Activated CD8-positive, alpha-beta memory T cell treated with anti-CD3 and anti-CD28 coated beads, Interleukin-2, amount 50 U/mL, for 1 hour (primary cell): Measurements from ENCODE around the gene ACSF2.

ENCODE experiments used
- DNase-seq: peaks from one replicate; pipeline ENCODE4 v3.0.0-alpha.2; 2020; ENCODE audit errors: extremely low read depth

Gene ACSF2

DNA sequence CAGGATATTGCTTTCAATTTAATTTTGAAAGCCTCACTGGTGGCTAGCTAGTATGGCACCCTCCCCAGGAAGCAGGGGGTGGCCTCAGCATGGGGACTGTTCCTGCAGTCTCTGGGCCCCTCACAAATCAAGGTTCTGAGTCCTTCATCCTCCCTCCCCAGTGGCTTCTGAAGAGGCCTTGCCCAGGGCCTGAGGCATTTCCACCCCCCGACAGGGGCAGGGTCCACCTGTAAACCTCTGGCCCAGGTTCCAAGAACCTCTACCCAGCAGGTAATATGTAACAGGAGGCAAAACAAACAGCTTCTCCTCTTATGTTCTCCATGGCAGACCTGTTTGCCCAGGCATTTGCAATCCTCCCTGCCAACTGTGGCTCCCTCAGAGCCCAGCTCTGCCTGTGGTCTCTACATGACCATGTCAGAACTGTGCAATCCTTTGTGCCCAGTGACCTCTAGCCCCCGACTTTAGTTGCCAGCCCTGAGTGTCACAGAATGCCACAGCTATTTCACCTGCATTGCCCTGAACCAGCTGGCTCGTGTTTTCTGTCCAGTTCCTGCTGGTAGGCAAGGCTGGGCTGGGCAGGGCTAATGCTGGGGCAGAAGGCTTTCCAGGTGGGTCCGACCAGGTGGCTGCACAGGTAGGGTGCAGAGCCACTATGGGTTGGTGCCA is 14.3 kb downstream of the ACSF2 start:
- no peak for DNase-seq

DNA sequence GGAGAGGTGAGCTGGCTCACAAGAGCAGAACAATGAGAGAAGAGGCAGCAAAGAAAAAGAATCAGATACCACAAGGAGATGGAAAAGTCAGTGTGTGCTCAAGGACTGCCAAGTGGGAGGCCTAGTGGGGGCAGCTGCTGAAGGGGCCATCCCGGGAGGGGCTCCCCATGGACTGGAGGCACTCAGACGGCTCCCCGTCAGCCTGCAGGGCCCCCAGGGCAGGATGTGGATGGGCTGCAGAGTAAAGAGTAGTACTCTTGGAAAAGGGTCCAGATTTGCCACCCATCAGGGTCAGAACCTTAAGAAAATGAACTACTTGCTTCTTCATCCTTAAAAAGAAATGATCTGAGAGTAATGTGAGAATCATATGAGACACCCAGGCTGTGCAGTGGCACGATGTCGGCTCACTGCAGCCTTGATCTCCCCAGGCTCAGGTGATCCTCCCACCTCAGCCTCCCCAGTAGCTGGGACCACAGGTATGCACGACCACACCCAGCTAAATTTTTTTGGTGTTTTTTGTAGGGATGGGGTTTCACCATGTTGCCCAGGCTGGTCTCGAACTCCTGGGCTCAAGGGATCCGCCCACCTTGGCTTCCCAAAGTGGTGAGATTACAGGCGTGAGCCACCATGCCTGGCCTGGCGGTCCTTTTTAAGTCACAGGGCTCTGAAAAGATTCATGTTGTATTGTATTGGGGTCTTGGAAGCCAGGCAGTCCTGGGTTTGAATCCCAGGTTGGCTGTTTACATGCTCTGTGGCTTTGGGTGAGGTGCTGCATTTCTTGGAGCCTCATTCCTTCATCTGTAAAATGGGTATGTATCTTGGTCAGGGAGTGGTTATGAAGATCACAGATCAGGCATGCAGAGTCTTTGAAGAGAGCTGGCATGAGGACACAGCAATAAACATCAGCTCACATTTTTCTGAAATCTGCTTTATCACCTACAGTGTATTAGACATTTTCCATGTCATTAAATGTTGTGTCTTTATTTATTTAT is 15.1 kb downstream of the ACSF2 start:
- DNase-seq: no peak

DNA sequence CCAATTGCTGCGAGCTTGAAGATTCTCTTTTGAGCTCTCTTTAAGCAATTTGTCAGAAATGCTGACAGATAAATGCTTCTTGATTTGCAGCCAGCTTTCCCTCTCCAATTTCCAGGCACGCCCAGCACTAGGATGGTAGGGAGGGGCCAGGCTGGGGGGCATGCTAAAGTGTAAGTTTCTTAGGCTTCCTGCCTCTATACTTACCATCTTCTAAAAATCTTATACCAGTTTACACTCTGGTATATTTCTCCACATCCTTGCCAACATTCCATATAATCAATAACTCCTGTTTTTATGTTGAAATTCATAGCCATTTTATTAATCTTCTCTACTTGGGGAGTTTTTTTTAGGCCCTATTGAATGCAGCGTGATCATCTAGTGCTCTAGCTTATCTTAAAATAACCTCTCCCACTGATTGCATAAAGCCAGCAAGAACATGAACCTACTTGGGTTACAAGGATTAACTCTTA is 17.5 kb downstream of the ACSF2 start:
- DNase-seq: no peak

DNA sequence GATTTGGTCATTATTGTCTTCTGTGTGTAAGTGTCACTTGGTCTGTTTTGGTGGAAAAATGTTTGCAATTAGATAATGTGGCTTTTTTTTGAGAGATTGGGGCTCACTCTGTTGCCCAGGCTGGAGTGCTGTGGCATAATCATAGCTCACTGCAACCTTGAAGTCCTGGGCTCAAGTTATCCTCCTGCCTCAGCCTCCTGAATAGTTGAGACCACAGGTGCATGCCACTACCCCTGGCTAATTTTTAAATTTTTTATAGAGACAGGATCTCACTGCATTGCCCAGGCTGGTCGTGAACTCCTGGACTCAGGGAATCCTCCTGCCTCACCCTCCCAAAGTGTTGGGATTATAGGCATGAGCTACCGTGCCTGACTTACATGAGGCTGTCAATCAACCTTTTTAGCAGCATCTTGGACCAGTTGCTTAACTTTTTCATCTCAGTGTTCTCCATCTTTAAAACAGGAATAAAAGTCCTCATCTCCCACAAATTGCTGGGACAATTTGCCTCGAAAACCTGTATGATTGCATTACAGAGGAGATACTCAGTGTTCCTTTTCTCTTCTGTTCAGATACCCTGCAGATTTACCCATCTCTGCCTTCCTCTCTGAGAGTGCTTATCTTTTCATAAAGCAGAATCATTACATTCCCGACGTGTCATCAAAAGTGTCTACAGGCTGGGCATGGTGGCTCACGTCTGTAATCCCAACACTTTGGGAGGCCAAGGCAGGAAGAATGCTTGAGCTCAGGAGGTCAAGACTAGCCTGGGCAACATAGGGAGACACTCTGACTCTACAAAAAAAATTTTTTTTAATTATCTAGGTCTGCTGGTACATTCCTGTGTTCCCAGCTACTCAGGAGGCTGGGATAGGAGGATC is 19.1 kb downstream of the ACSF2 start:
- DNase-seq: no peak

DNA sequence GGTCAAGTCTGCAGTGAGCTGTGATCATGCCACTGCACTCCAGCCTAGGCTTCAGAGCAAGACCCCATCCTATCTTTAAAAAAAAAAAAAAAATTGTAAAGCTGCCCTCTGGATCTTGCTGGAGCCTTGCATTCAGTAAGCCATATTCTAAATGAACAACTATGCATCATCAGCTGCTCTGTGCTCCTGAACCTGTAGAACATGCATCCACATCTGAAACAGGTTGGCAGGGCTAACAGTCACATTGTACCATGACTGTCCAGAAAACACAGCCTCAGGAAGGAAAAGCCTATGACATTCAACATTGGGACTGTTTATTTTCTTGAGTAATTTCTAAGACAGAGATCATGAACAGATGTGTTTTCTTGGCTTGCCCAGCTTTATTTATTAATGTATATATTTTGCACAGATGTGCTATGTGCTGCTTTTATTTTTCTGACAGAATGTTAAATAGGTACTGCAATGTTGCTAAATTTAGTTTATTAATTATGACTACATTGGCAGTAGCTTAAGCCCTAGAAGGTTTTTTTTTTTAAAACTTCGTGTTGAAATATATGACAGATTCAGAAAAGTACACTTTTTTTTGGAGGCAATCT is 19.8 kb downstream of the ACSF2 start:
- DNase-seq: no peak

DNA sequence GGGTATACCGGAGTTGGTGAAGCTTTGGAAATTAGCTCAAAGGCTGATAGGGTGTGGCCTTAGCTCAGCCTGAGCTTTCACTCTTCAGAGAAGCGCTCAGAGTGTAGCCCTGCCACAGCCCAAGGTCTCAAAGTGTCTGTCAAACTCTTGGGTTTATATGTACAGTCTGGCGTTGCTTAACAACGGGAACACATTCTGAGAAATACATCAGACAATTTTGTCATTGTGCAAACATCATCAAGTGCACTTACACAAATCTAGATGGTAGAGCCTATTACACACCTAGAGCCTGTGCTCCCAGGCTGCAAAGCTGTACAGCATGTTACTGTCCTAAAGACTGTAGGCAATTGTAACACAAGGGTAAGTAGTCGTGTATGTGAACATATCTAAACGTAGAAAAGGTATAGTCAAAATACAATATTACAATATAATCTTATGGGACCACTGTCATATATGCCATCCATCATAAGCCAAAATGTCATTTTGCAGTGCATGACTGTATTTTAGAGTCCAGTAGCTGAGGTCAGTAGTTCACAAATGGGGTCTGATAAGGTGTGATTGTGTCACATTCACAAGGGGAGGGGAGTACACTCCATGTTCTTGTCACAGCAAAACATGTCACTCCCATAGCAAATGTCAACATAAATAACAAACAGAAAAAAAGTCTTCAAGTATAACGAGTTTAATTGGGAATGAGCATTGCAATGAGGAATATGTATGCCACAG is 22.0 kb downstream of the ACSF2 start:
- DNase-seq: no peak

DNA sequence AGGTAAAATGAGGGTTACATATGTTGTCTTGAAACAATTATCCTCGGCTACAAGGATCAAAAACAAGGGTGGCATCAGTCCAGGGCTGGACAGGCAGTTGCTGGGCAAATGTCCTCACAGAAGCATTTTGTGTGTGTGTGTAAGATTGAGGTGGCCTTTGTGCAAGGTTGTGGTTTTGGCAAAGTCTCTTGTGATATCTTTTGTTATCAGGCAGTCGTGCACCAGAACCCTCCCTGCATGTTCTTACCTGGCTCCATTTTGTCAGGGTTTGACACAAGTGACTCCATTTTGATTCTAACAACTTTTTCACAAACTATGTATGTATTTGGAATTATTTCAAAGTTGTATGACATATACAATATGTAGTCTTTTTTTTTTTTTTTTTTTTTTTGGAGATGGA is 22.6 kb downstream of the ACSF2 start:
- DNase-seq: no peak

DNA sequence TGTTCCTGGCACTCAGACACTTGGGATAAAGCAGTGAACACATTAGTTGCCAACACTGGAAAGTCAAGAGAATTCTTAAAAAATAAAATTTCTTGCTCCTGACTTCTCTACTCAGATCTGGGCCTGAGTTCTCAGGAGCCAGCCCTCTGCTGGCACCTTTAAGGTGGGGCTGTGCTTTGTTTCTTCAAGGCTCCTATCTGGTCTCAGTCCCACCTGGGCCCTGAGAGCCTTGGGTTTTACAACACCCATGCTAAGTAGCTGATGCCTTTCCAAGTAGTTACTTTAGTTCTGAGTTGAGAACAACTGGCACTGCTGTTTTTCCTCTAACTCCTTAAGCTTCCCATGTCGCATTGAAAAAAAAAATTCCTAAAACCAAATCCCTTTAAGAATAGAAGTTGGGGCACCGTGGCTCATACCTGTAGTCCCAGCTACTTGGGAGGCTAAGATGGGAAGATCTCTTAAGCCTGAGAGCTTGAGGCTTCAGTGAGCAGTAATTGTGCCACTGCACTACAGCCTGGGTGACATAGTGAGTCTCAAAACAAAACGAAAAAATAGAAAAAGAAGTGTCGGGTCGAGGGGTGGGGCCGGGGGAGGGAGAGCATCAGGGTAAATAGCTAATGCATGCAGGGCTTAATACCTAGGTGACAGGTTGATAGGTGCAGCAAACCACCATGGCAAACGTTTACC is 26.1 kb downstream of the ACSF2 start:
- no peak for DNase-seq

DNA sequence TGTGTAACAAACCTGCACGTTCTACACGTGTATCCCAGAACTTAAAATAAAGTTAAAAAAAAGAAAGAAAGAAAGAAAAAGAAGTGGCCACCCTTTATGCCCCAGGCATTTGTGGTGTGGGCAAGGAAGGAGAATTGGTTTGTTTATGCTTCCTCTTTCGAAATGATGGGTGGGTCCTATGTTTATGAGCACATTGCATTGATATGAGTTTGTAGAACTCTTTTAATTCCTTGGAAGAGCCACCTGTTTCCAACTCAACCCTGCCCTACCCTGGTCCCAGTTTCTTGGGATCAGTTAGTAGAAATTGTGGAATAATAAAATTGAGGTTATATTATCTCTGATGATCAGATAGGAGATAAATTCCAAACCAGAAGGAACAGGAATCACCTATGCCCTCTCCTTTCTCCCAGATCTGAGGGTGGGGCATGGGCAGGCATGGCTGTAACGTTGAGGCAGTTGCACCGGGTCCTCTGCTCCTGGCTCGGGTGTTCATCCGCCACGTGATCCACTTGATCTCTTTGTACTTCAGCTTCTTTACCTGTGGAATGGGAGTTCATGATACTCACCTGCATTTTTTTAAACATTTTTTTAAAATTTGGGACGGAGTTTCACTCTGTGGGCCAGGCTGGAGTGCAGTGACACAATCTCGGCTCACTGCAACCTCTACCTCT is 26.7 kb downstream of the ACSF2 start:
- no peak for DNase-seq

DNA sequence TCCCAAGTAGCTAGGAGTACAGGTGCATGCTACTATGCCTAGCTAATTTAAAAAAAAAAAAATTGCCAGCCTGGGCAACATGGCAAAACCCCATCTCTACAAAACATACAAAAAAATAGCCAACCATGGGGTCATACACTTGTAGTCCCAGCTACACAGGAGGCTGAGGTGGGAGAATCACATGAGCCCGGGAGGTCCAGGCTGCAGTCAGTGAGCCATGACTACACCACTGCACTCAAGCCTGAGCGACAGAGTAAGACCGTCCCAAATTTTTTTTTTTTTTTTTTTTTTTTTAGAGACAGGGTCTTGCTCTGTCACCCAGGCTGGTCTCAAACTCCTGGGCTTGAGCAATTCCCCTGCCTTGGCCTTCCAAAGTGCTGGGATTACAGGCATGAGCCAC is 27.9 kb downstream of the ACSF2 start:
- DNase-seq: no peak

DNA sequence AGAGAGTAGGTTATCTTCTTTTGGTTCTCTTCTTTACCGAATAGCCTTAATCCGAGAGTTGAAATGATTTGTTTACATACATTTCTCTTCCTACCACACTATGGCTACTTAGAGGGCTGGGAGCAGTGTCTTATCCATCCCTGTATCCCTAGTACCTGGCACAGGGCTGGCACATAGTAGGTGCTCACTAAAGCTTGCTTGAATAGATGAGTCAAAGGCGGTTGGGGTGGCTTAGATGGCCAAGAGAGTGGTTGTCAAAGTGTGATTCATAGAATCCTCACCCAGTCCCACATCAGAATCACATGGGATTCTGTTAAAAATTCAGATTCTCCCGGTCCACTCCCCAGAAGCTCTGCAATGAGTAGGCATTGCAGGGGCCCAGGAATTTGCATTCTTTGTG is 31.6 kb downstream of the ACSF2 start:
- no peak for DNase-seq

DNA sequence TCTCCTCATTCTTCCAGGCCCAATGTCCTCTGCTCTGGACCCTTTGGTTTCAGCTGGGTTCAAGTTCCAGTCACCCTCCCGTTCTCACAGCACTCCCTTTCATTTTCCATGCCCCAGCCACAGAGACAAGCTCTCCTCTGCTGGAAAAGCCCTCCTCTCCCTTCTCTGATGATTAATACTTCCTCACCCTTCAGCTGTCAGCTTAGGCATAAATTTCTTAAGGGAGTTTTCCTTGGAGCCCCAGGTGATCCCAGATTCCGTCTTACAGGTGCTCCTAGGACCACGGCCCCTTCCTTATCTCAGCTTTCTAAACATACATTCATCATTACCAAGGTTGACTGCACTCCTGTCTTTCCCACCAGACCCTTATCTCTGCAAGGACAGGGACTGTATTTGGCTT is 32.3 kb downstream of the ACSF2 start:
- DNase-seq: no peak

DNA sequence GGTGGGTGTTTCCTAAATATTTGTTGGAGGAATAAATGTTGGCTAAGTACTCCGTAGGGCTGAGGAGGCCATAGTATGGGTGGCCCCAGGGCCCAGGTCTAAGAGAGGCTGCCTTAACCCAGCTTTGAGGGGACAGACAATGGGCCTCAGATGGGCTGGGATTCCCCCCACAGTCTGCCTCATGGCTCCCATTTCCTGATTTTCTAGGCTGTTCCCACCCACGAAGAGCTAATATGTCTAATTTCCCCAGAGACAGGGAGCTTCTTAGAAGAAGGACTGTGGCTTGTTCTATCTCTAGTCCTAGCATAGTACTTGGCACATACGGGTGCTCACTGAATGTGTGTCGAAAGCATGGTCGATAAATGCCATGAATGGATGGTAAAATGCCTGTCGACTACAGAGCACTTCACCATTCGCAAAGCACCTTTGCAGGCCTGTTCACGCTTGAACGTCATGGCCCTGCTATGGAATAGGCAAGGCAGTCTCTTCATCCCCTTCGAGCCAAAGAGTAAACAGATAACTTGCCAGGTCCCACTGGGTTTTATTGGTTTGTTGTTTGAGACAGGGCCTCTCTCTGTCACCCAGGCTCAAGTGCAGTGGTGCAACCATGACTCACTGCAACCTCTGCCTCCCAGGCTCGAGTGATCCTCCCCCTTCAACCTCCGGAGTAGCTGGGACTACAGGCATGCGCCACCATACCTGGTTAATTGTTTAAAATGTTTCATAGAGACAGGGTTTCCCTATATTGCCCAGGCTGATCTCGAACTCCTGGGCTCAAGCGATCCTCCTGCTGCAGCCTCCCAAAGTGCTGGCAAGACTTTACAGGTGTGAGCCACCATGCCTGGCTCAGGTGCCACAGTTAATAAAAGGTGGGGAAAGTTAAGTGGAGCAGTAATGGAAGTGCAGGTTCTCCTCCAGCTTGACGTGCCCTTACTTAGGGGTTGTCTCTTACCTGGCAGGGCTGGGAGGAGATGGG is 33.0 kb downstream of the ACSF2 start:
- DNase-seq: no peak

DNA sequence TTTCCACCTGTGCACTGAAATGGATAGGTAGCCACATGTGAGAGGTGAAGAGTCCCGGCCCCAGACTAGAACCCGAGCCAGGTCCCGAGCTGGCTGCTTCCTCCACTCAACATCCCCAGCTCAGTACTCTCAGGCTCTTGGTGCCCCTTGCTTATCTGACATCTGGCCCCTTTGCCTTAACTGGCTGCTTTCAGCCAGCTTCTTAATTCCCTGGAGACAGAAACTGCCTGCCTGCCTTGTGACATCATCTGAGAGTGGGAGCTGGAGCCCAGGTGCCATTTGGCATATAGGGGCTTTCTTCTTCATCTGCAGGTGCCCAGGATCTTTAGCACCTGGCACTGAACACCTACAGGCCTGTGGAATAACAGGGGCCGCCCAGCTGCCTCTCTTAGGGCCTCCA is 33.7 kb downstream of the ACSF2 start:
- no peak for DNase-seq

DNA sequence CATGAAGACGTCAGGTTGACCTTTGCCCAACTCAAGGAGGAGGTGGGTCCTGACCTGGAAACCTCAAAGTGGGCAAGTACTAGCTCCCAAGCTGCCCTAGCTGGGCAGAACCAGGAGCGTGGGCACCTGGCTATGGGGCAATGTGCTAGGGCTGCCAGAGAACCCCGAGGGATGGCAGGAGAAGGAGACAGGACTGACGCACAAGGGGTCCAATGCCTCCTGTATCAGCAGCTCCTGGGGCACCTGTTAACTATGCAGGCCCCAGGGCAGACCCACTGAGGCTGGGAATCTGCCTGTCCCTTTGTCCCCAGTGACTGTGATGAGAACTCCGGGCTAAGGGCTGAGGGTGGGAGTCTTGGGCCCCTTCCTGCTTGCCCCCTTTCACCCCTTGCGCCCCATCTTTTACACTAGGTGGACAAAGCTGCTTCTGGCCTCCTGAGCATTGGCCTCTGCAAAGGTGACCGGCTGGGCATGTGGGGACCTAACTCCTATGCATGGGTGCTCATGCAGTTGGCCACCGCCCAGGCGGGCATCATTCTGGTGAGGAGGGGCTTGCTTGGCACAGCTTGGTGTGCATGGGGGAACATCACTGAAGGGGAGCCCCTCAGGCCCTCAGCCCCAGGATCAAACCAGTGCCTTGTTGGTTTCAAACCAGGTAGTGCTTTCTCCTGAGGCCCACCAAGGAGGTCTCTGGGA is 35.0 kb downstream of the ACSF2 start:
- DNase-seq: no peak

DNA sequence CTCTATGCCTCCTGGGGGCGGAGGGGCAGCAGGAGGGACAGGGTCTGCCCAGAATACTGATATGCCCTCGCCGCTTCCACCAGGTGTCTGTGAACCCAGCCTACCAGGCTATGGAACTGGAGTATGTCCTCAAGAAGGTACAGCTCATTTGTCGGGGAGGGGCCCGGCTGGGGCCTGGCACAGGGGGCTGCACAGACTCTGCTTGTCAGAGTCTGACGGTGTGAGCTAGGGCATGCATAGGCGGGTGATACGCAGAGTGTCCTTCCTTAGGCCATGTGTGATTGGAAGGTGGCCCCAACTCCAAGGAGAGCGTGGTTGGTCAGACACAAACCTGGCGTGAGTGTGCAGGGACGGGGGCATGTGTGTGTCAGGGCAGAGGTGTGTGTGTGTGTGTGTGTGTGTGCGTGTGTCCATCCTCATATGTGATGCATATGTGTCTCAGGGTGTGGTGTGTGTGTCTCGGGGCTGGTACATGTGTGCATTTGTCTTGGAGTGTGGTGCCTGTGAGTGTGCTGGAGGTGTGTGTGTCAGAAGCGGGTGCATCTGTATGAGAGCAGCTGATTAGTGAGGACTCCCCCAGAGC is 35.6 kb downstream of the ACSF2 start:
- no peak for DNase-seq

DNA sequence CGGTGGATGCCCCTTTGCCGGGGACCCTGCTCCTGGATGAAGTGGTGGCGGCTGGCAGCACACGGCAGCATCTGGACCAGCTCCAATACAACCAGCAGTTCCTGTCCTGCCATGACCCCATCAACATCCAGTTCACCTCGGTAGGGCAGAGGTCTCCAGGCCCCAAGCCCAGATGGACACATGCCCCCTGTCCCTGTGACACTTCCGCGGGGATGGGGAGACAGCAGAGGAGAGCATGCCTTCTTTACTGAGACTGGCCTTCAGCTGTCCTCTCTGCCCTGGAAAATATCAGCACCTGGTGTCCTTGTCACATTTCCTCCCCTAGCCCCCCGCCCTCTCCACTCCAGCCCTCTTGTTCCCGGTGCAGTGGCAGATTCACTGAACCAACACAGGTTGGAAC is 36.4 kb downstream of the ACSF2 start:
- no peak for DNase-seq

DNA sequence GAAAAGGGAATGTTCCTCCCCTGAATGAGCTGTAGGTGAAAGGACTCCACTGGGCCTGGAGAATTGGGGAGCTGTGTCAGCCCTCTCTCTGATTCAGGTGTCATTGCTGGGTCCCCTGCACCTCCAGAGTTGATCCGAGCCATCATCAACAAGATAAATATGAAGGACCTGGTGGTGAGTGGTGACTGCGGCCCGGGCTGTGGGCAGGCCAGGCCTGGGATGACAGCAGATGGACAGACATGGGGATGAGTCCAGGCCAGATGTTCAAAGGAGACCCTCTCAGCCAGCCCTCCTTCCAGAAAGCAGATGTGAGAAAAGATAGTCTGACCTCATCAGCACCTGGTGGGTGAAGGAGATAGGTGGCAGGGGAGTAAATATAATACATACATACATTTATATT is 38.1 kb downstream of the ACSF2 start:
- no peak for DNase-seq
